Lower leg skin (tissue), 3 donors: ENCODE results near the gene SLC9C2.

ENCODE experiments used
- CTCF ChIP-seq, 3 donors: fragments of 450-650 bp; IDR thresholded peaks; one replicate each; pipeline ENCODE4 v1.5.1; 2016; ENCODE audit warnings: antibody characterized with exemption in 3 of 3, mild to moderate bottlenecking in 3 of 3, moderate library complexity in 2 of 3
- POLR2A ChIP-seq, 2 donors: fragments of 450-650 bp; IDR thresholded peaks; one replicate each; pipeline ENCODE4 v1.6.1; 2016 to 2017; ENCODE audit warnings: antibody characterized with exemption in 2 of 2, mild to moderate bottlenecking in 1 of 2, moderate library complexity in 1 of 2

- TF ChIP-seq POLR2A (IDR thresholded peaks at IDR 0.05) (no peak), CTCF (IDR thresholded peaks at IDR 0.05) (no peak)
Observed at GRCh38 chr1:173520799-173521198, 82.1 kb downstream of the SLC9C2 start.
